Measurements from ENCODE around the gene BSPH1.
A peak's percentile ranks its signal among the peaks of the same experiment; 100 is the strongest.
"Not testable (repeated sequence)": the region's sequence is repeated elsewhere in the genome, so short reads cannot be mapped to it uniquely, and the experiment has no call there.

BSPH1 gene

DNA sequence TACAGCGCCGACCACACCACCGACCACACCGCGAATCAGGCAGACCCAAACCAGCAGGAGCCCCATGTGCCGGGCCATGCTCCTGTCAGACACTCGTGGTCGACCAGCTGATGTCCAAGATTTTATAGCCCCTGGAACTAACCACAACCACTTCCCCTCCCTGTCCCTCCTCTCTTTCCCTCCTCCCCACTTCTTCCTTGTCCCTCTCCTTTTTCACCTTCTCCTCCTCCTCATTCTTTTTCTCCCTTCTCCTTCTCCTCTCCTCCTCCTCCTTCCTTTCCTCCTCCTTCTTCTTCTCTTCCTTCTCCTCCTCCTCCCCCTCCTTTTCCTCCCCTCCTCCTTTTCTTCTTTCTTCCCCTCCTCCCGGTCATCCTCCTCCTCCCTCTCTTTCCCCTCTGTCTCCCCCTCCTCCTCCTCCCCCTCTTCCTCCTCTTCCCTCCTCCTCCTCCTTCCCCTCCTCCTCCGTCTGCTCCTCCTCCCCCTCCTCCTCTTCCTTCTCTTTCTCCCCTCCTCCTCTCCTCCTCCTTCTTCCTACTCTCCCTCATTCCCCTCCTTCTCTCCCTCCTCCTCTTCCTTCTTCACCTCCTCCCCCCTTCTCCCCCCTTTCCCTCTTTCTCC is 670 bp downstream of the BSPH1 start:
- no peak for TF ChIP-seq CTCF (IDR thresholded peaks at IDR 0.05; ENCODE audit: low read depth, low read length, missing control alignments)
- in situ Hi-C loops (cut with HindIII; ENCODE audit: low pct_ligation_motif_present, low sequenced_read_pairs), result no loop called here

DNA sequence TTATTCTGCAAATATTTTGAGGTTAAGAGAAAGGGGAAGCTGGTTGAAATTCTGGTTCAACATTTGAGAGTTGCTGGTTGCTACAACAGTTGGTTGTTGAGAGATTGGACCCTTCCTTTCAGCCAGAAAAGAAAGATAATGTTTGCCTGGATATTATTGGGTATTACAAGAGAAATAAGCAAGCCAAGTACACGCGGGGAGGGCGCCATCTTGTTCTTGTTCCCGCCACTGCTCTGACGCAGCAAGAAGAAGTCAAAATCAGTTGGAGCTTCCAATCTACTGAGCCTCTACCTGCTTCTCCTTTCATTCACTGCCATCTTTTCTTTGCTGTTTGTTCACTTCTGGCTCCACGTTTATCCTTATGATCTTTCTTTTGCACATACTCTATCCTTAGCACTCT is 18.4 kb downstream of the BSPH1 start:
- no peaks in the 10 kb centered on the region for H3K27me3 ChIP-seq (replicated peaks)
- no peak for DNase-seq
- in situ Hi-C loops (cut with HindIII; ENCODE audit: low pct_ligation_motif_present, low sequenced_read_pairs), result no loop called here
- no peak for TF ChIP-seq CTCF (IDR thresholded peaks at IDR 0.05; ENCODE audit: low read depth, low read length, missing control alignments)
- no peaks in the 10 kb centered on the region for H3K36me3 ChIP-seq (replicated peaks)
- H3K27ac ChIP-seq, result no peak overlapping the region
- H3K4me3 ChIP-seq (ENCODE audit: low read depth, low read length), result no peak overlapping the region

More for the DNA sequence above, 670 bp downstream of the BSPH1 start:
- DNase-seq, result no peak
- no peak overlapping the region for H3K27ac ChIP-seq
- no peaks in the 10 kb centered on the region for H3K27me3 ChIP-seq (replicated peaks)
- no peak overlapping the region for H3K4me3 ChIP-seq (ENCODE audit: low read depth, low read length)
- H3K36me3 ChIP-seq (replicated peaks), result no peaks in the 10 kb centered on the region

GRCh38 chr19:47955936-47956335 is 36.0 kb downstream of the BSPH1 start:
- H3K36me3 ChIP-seq (replicated peaks); DNase-seq; H3K27ac ChIP-seq; H3K4me3 ChIP-seq (ENCODE audit: low read depth, low read length); H3K27me3 ChIP-seq (replicated peaks); in situ Hi-C loops (cut with HindIII; ENCODE audit: low pct_ligation_motif_present, low sequenced_read_pairs): not testable (repeated sequence)

GRCh38 chr19:47952132-47952531 is 39.8 kb downstream of the BSPH1 start:
- in situ Hi-C loops (cut with HindIII; ENCODE audit: low pct_ligation_motif_present, low sequenced_read_pairs); H3K27me3 ChIP-seq (replicated peaks); DNase-seq; H3K36me3 ChIP-seq (replicated peaks); H3K27ac ChIP-seq; H3K4me3 ChIP-seq (ENCODE audit: low read depth, low read length): not testable (repeated sequence)

DNA sequence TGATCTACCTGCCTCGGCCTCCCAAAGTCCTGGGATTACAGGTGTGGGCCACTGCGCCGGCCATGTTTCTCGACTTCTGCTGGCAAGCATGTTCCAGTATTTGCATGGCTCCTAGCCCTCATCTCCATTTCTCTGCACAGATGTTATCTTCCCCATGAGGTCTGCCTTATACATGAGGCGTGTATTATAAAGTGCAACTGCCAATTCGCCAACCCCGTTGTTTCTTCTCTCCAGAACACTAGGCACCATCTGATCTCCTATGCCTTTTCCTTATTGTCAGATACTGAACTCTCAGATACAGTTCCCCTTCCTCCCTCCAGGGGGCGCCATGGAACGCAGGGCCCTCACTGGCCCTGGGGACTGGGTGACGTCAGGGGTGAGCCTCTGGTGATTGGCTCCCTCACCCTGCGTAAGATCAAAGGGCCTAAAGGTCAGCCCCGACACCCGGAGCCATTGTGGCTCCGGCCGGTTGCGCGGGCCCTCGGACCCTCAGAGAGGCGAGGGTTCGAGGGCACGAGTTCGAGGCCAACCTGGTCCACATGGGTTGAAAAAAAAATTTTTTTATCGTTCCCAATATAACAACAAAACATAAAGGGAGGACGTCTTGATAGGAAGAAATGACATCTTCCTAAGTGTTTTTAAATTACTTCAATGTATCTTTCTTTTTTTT is 42.0 kb downstream of the BSPH1 start:
- H3K4me3 ChIP-seq (ENCODE audit: low read depth, low read length); DNase-seq; in situ Hi-C loops (cut with HindIII; ENCODE audit: low pct_ligation_motif_present, low sequenced_read_pairs); H3K36me3 ChIP-seq (replicated peaks); H3K27ac ChIP-seq; H3K27me3 ChIP-seq (replicated peaks): not testable (repeated sequence)
- TF ChIP-seq CTCF (IDR thresholded peaks at IDR 0.05; ENCODE audit: low read depth, low read length, missing control alignments), result peak; percentile 24

- H3K27me3 ChIP-seq (replicated peaks); in situ Hi-C loops (cut with HindIII; ENCODE audit: low pct_ligation_motif_present, low sequenced_read_pairs); DNase-seq; H3K4me3 ChIP-seq (ENCODE audit: low read depth, low read length); H3K27ac ChIP-seq; H3K36me3 ChIP-seq (replicated peaks): not testable (repeated sequence)
Observed at GRCh38 chr19:47928581-47928980, 63.4 kb downstream of the BSPH1 start.

GRCh38 chr19:47920107-47920506 is 71.9 kb downstream of the BSPH1 start:
- H3K36me3 ChIP-seq (replicated peaks); DNase-seq; H3K27me3 ChIP-seq (replicated peaks); in situ Hi-C loops (cut with HindIII; ENCODE audit: low pct_ligation_motif_present, low sequenced_read_pairs); H3K4me3 ChIP-seq (ENCODE audit: low read depth, low read length); H3K27ac ChIP-seq: not testable (repeated sequence)
